Esophagus muscularis mucosa (tissue), 4 donors: Measurements from ENCODE around the gene LSS. TPM values are rescaled to one million over a fixed set of nuclear protein-coding genes. Genes with fewer than 3 reads are reported as not detected.

Experiments
- DNase-seq: peaks from one replicate; pipeline ENCODE4 v3.0.0-alpha.2; 2017; ENCODE audit errors: extremely low spot score
- H3K27ac ChIP-seq, 4 donors: fragments of 200-600 bp; sonication (generic); replicated peaks in 1 of 4; 1 replicate in 3 of 4; 2 replicates in 1 of 4; pipeline ENCODE4 v1.5.1; 2016 to 2019; ENCODE audit warnings: mild to moderate bottlenecking in 1 of 4
- H3K27me3 ChIP-seq, 4 donors: fragments of 200-600 bp; sonication (generic); one replicate each; pipeline versions ENCODE4 v1.5.1 to v1.6.0; 2016 to 2019
- H3K36me3 ChIP-seq, 4 donors: fragments of 200-600 bp; sonication (generic); one replicate each; pipeline ENCODE4 v1.5.1; 2016 to 2019
- H3K4me1 ChIP-seq, 4 donors: fragments of 200-600 bp; sonication (generic); one replicate each; pipeline ENCODE4 v1.5.1; 2016 to 2019
- H3K4me3 ChIP-seq, 4 donors: fragments of 200-600 bp; sonication (generic); 1 replicate in 2 of 4; 2 replicates in 2 of 4; pipeline ENCODE4 v1.5.1; 2016 to 2019; ENCODE audit warnings: mild to moderate bottlenecking in 4 of 4, moderate library complexity in 1 of 4
- H3K9me3 ChIP-seq, 4 donors: fragments of 200-600 bp; sonication (generic); 1 replicate in 3 of 4; 2 replicates in 1 of 4; pipeline ENCODE4 v1.5.1; 2016 to 2019
- CTCF ChIP-seq, 3 experiments: fragments of 200-600 bp in 2 of 3; fragments of 450-650 bp in 1 of 3; sonication (generic) in 2 of 3; IDR thresholded peaks; one replicate each; pipeline ENCODE4 v1.5.1; 2017 to 2019; ENCODE audit warnings: antibody characterized with exemption in 3 of 3, mild to moderate bottlenecking in 2 of 3, moderate library complexity in 1 of 3
- EP300 ChIP-seq: sonication (generic); formaldehyde crosslinking; IDR thresholded peaks from one replicate; pipeline ENCODE4 v1.6.1; 2017; ENCODE audit warnings: antibody characterized with exemption
- POLR2A ChIP-seq: fragments of 450-650 bp; IDR thresholded peaks from one replicate; pipeline ENCODE4 v1.6.1; 2017; ENCODE audit warnings: antibody characterized with exemption, moderate library complexity, mild to moderate bottlenecking, low read depth
- POLR2AphosphoS5 ChIP-seq, 2 donors: sonication (generic); formaldehyde crosslinking; IDR thresholded peaks; one replicate each; pipeline ENCODE4 v1.6.1; 2017; ENCODE audit warnings: antibody characterized with exemption in 2 of 2
- WGBS: methylation state at CpG from one replicate; pipeline ENCODE4 v1.1.5; 2018; 5-methylcytosine and 5-hydroxymethylcytosine counted together
- intact Hi-C: fragments of 100-400 bp; cut with DNase I; formaldehyde crosslinking; loops from one replicate; pipeline ENCODE4 v1.15.1; 2023
- total RNA-seq, 4 donors: library from RNA; depleted of rRNA; stranded (reverse); fragments of >200 nt; gene quantifications; one replicate each; pipeline versions ENCODE4 v1.1.0 to v1.2.1, GENCODE V29; 2016

Gene LSS
- total RNA-seq, 4 donors from 2014 or later = 45.3 to 66.3 (median 53.1) TPM

- Histone ChIP-seq H3K27ac (no peak overlapping the region), H3K36me3 (peaks cover 0 to 20% (median 0%) of the 10 kb centered on the region in 4 donors), H3K4me1 (peaks cover 0 to 14% (median 0%) of the 10 kb centered on the region in 4 donors), H3K9me3 (no peaks in the 10 kb centered on the region), H3K27me3 (peaks cover 0 to 47% (median 2%) of the 10 kb centered on the region in 4 donors), H3K4me3 (peak overlapping the region in 1 of 4 donors; percentile 22)
- 90% methylated on average over 72 of the region's 72 CpGs for WGBS
- no peak for DNase-seq
- TF ChIP-seq EP300 (no peak), POLR2A (no peak), CTCF (IDR thresholded peaks at IDR 0.05) (no peak), POLR2AphosphoS5 (IDR thresholded peaks at IDR 0.05) (no peak)
- intact Hi-C loops = no loop called here
Measured at GRCh38 chr21:46161633-46162592, 66.7 kb downstream of the LSS start.

GRCh38 chr21:46160907-46161632, 67.5 kb downstream of the LSS start:
- Histone ChIP-seq H3K27ac (no peak overlapping the region), H3K4me3 (peak overlapping the region in 1 of 4 donors; percentile 22), H3K9me3 (no peaks in the 10 kb centered on the region), H3K36me3 (peaks cover 0 to 20% (median 0%) of the 10 kb centered on the region in 4 donors), H3K27me3 (peaks cover 0 to 46% (median 2%) of the 10 kb centered on the region in 4 donors), H3K4me1 (peaks cover 0 to 14% (median 0%) of the 10 kb centered on the region in 4 donors)
- 98% methylated on average over 47 of the region's 72 CpGs for WGBS
- no peak for DNase-seq
- intact Hi-C loops = no loop called here
- TF ChIP-seq EP300 (no peak), CTCF (IDR thresholded peaks at IDR 0.05) (no peak), POLR2A (no peak), POLR2AphosphoS5 (IDR thresholded peaks at IDR 0.05) (no peak)

GRCh38 chr21:46160657-46160906, 68.0 kb downstream of the LSS start:
- Histone ChIP-seq H3K4me1 (peaks cover 0 to 14% (median 0%) of the 10 kb centered on the region in 4 donors), H3K4me3 (no peak overlapping the region), H3K27ac (no peak overlapping the region), H3K9me3 (no peaks in the 10 kb centered on the region), H3K36me3 (peaks cover 0 to 20% (median 0%) of the 10 kb centered on the region in 4 donors), H3K27me3 (peaks cover 0 to 41% (median 2%) of the 10 kb centered on the region in 4 donors)
- 92% methylated on average over 20 of the region's 22 CpGs for WGBS
- intact Hi-C loops = no loop called here
- DNase-seq = no peak
- TF ChIP-seq POLR2A = no peak
- no peak for TF ChIP-seq CTCF (IDR thresholded peaks at IDR 0.05)
- TF ChIP-seq POLR2AphosphoS5 (IDR thresholded peaks at IDR 0.05) = no peak
- no peak for TF ChIP-seq EP300

GRCh38 chr21:46159841-46160656, 68.5 kb downstream of the LSS start:
- WGBS = 94% methylated on average over 25 of the region's 32 CpGs
- H3K4me1 ChIP-seq = peaks cover 0 to 14% (median 0%) of the 10 kb centered on the region in 4 donors
- H3K4me3 ChIP-seq = no peak overlapping the region
- DNase-seq = no peak
- no peak overlapping the region for H3K27ac ChIP-seq
- H3K27me3 ChIP-seq = peaks cover 0 to 38% (median 2%) of the 10 kb centered on the region in 4 donors
- TF ChIP-seq POLR2A = no peak
- no peak for TF ChIP-seq CTCF (IDR thresholded peaks at IDR 0.05)
- no peak for TF ChIP-seq EP300
- TF ChIP-seq POLR2AphosphoS5 (IDR thresholded peaks at IDR 0.05) = no peak
- intact Hi-C loops = no loop called here
- peaks cover 0 to 20% (median 0%) of the 10 kb centered on the region in 4 donors for H3K36me3 ChIP-seq
- no peaks in the 10 kb centered on the region for H3K9me3 ChIP-seq
